ENCODE measurements around the gene PKNOX2.

Gene PKNOX2

GRCh38 chr11:125369808-125370207, 205.3 kb downstream of the PKNOX2 start:
- no peak for DNase-seq

GRCh38 chr11:125370561-125371389, 206.2 kb downstream of the PKNOX2 start:
- no peak for DNase-seq

GRCh38 chr11:125371431-125371935, 206.9 kb downstream of the PKNOX2 start:
- DNase-seq = no peak

- DNase-seq = no peak
These were observed 207.5 kb downstream of the PKNOX2 start for GRCh38 chr11:125372088-125372487.

GRCh38 chr11:125372911-125373310, 208.4 kb downstream of the PKNOX2 start:
- no peak for DNase-seq

- no peak for DNase-seq
These were observed 209.2 kb downstream of the PKNOX2 start for GRCh38 chr11:125373426-125374391.

GRCh38 chr11:125374398-125374797, 209.8 kb downstream of the PKNOX2 start:
- DNase-seq = no peak

GRCh38 chr11:125375146-125375545, 210.6 kb downstream of the PKNOX2 start:
- no peak for DNase-seq

- DNase-seq = no peak
These were observed 211.6 kb downstream of the PKNOX2 start for GRCh38 chr11:125376117-125376516.

- no peak for DNase-seq
These were observed 212.3 kb downstream of the PKNOX2 start for GRCh38 chr11:125376856-125377255.

- DNase-seq = no peak
These were observed 213.5 kb downstream of the PKNOX2 start for GRCh38 chr11:125378083-125378482.

GRCh38 chr11:125378571-125378970, 214.0 kb downstream of the PKNOX2 start:
- DNase-seq = no peak

GRCh38 chr11:125379565-125379964, 215.0 kb downstream of the PKNOX2 start:
- no peak for DNase-seq

- no peak for DNase-seq
These were observed 215.4 kb downstream of the PKNOX2 start for GRCh38 chr11:125379981-125380380.

GRCh38 chr11:125380756-125381445, 216.3 kb downstream of the PKNOX2 start:
- no peak for DNase-seq

GRCh38 chr11:125381499-125382044, 217.0 kb downstream of the PKNOX2 start:
- no peak for DNase-seq

- DNase-seq = no peak
These were observed 217.8 kb downstream of the PKNOX2 start for GRCh38 chr11:125382314-125382791.

- DNase-seq = no peak
These were observed 218.3 kb downstream of the PKNOX2 start for GRCh38 chr11:125382822-125383221.

- no peak for DNase-seq
These were observed 220.3 kb downstream of the PKNOX2 start for GRCh38 chr11:125384825-125385224.

- DNase-seq = no peak
These were observed 223.3 kb downstream of the PKNOX2 start for GRCh38 chr11:125387901-125388300.

GRCh38 chr11:125388611-125389010, 224.1 kb downstream of the PKNOX2 start:
- no peak for DNase-seq

Data from activated CD4-positive, CD25-positive, alpha-beta regulatory T cell treated with anti-CD3 and anti-CD28 coated beads, Interleukin-2, amount 50 U/mL, for 72 hours (primary cell).